T-helper 1 cell treated with Interleukin-12 subunit alpha and Interleukin-12 subunit beta and Interleukin-4 antibody, amounts not matched to agents 30 ng/mL and 1 ng/mL, for 36 hours (primary cell): Measurements from ENCODE around the gene MGST3. TPM values are rescaled to one million over a fixed set of nuclear protein-coding genes. Genes with fewer than 3 reads are reported as not detected.

ENCODE experiments used
- intact Hi-C: fragments of 100-400 bp; cut with micrococcal nuclease; formaldehyde crosslinking; loops from one replicate; pipeline ENCODE4 v1.15.1; 2024
- total RNA-seq: library from RNA; stranded (reverse); gene quantifications from 2 replicates; pipeline ENCODE4 v1.2.3, GENCODE V29; 2022

Gene MGST3
- total RNA-seq, 1 donor from 2014 or later, result 49.5 TPM

GRCh38 chr1:165628147-165628822, 2.7 kb upstream of the MGST3 start:
- intact Hi-C loops, result no loop called here

GRCh38 chr1:165629151-165629550, 1.9 kb upstream of the MGST3 start:
- intact Hi-C loops, result no loop called here

- intact Hi-C loops, result loop anchor here (1.0 to 10.0 kb wide), 6 partner anchors 32 to 1246 kb away; partner anchors contain the start of genes FAM78B and TADA1
Observed at GRCh38 chr1:165629848-165630628, 996 bp upstream of the MGST3 start.

GRCh38 chr1:165631342-165632151, 513 bp downstream of the MGST3 start:
- intact Hi-C loops, result loop anchor here (1.0 to 10.0 kb wide), 8 partner anchors 46 to 1589 kb away; partner anchors contain the start of genes ALDH9A1, POU2F1, TMCO1 and UCK2

GRCh38 chr1:165632152-165632469, 1.1 kb downstream of the MGST3 start:
- intact Hi-C loops, result loop anchor here (5.0 to 10.0 kb wide), 2 partner anchors 45 to 863 kb away; no protein-coding TSS in a partner anchor

- intact Hi-C loops, result loop anchor here (5.0 to 10.0 kb wide), 2 partner anchors 45 to 862 kb away; no protein-coding TSS in a partner anchor
Observed at GRCh38 chr1:165632491-165632890, 1.5 kb downstream of the MGST3 start.

- intact Hi-C loops, result loop anchor here (5.0 to 10.0 kb wide), 2 partner anchors 44 to 861 kb away; no protein-coding TSS in a partner anchor
Observed at GRCh38 chr1:165633614-165634013, 2.6 kb downstream of the MGST3 start.

GRCh38 chr1:165634154-165634921, 3.3 kb downstream of the MGST3 start:
- intact Hi-C loops, result loop anchor here (5.0 to 10.0 kb wide), 2 partner anchors 43 to 860 kb away; no protein-coding TSS in a partner anchor

- intact Hi-C loops, result loop anchor here (10.0 kb wide), 1 partner anchor 859 kb away; no protein-coding TSS in a partner anchor
Observed at GRCh38 chr1:165635329-165635728, 4.3 kb downstream of the MGST3 start.

- intact Hi-C loops, result loop anchor here (10.0 kb wide), 1 partner anchor 859 kb away; no protein-coding TSS in a partner anchor
Observed at GRCh38 chr1:165635823-165636222, 4.8 kb downstream of the MGST3 start.

- intact Hi-C loops, result loop anchor here (10.0 kb wide), 1 partner anchor 857 kb away; no protein-coding TSS in a partner anchor
Observed at GRCh38 chr1:165637427-165637826, 6.4 kb downstream of the MGST3 start.

- intact Hi-C loops, result loop anchor here (10.0 kb wide), 1 partner anchor 857 kb away; no protein-coding TSS in a partner anchor
Observed at GRCh38 chr1:165638211-165638610, 7.2 kb downstream of the MGST3 start.

- intact Hi-C loops, result loop anchor here (10.0 kb wide), 1 partner anchor 855 kb away; no protein-coding TSS in a partner anchor
Observed at GRCh38 chr1:165639821-165640623, 9.0 kb downstream of the MGST3 start.

GRCh38 chr1:165641231-165641987, 10.4 kb downstream of the MGST3 start:
- intact Hi-C loops, result no loop called here

- intact Hi-C loops, result no loop called here
Observed at GRCh38 chr1:165644064-165644735, 13.2 kb downstream of the MGST3 start.

GRCh38 chr1:165645654-165646366, 14.8 kb downstream of the MGST3 start:
- intact Hi-C loops, result no loop called here

- intact Hi-C loops, result no loop called here
Observed at GRCh38 chr1:165647517-165647916, 16.5 kb downstream of the MGST3 start.
